Peyer's patch (tissue), 4 donors: Measurements from ENCODE around the gene FBXW9. TPM values are rescaled to one million over a fixed set of nuclear protein-coding genes. Genes with fewer than 3 reads are reported as not detected.
"Not testable (repeated sequence)": the region's sequence is repeated elsewhere in the genome, so short reads cannot be mapped to it uniquely, and the experiment has no call there.

ENCODE experiments used
- DNase-seq, 3 donors: peaks; one replicate each; pipeline ENCODE4 v3.0.0-alpha.2; 2017 to 2019
- H3K27ac ChIP-seq, 4 donors: fragments of 200-600 bp; sonication (generic); one replicate each; pipeline ENCODE4 v1.5.1; 2016 to 2019
- H3K27me3 ChIP-seq, 2 donors: fragments of 200-600 bp; sonication (generic); one replicate each; pipeline ENCODE4 v1.5.1; 2019
- H3K36me3 ChIP-seq, 3 donors: fragments of 200-600 bp; sonication (generic); one replicate each; pipeline ENCODE4 v1.5.1; 2016 to 2019
- H3K4me1 ChIP-seq, 4 donors: fragments of 200-600 bp; sonication (generic); one replicate each; pipeline ENCODE4 v1.5.1; 2016 to 2019
- H3K4me3 ChIP-seq, 4 donors: fragments of 200-600 bp; sonication (generic); 1 replicate in 3 of 4; 2 replicates in 1 of 4; pipeline ENCODE4 v1.5.1; 2016 to 2019; ENCODE audit warnings: mild to moderate bottlenecking in 1 of 4
- H3K9me3 ChIP-seq, 4 donors: fragments of 200-600 bp; sonication (generic); one replicate each; pipeline ENCODE4 v1.5.1; 2016 to 2019; ENCODE audit warnings: mild to moderate bottlenecking in 1 of 4
- POLR2A ChIP-seq, 2 donors: fragments of 450-650 bp; IDR thresholded peaks; one replicate each; pipeline ENCODE4 v1.5.1; 2017; ENCODE audit warnings: antibody characterized with exemption in 2 of 2, mild to moderate bottlenecking in 2 of 2, moderate library complexity in 2 of 2
- total RNA-seq, 4 donors: library from RNA; depleted of rRNA; stranded (reverse); fragments of >200 nt; gene quantifications; one replicate each; pipeline ENCODE4 v1.1.0, GENCODE V29; 2016
- TF ChIP-seq, protein P1 (sequence below), 6 experiments: fragments of 450-650 bp in 4 of 6; fragments of 200-600 bp in 2 of 6; sonication (generic) in 1 of 6; IDR thresholded peaks; one replicate each; pipeline ENCODE4 v1.5.1; 2017 to 2019; ENCODE audit warnings: antibody characterized with exemption in 6 of 6, mild to moderate bottlenecking in 3 of 6, moderate library complexity in 1 of 6

Gene FBXW9
- total RNA-seq, 4 donors from 2014 or later, result 6.3 to 9.9 (median 7.0) TPM; not detected in 1

DNA sequence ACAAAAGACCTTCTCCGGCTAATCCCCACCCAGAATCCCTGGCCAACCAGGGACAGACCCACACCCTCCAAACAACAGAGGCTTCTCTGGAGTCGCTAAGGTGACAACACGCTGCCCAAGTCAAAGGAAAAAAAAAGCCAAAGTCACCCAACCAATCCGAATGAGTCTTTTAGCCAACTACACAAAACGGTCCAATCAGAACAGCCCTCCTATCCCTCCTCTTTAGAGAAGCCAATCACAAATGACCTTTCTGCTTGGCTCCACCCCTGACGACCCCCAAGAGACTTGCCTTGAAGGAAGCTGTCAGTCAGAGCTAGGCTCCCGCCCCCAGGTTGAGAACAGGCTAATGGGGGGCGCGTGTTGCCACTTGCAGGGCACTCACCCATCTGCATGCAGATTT lies 6.6 kb upstream of the FBXW9 start:
- Histone ChIP-seq H3K9me3 (no peaks in the 10 kb centered on the region), H3K4me1 (no peaks in the 10 kb centered on the region), H3K36me3 (peaks cover 0 to 84% (median 0%) of the 10 kb centered on the region in 3 donors), H3K27ac (no peak overlapping the region), H3K27me3 (no peaks in the 10 kb centered on the region), H3K4me3 (no peak overlapping the region)
- TF ChIP-seq, protein P1, sequence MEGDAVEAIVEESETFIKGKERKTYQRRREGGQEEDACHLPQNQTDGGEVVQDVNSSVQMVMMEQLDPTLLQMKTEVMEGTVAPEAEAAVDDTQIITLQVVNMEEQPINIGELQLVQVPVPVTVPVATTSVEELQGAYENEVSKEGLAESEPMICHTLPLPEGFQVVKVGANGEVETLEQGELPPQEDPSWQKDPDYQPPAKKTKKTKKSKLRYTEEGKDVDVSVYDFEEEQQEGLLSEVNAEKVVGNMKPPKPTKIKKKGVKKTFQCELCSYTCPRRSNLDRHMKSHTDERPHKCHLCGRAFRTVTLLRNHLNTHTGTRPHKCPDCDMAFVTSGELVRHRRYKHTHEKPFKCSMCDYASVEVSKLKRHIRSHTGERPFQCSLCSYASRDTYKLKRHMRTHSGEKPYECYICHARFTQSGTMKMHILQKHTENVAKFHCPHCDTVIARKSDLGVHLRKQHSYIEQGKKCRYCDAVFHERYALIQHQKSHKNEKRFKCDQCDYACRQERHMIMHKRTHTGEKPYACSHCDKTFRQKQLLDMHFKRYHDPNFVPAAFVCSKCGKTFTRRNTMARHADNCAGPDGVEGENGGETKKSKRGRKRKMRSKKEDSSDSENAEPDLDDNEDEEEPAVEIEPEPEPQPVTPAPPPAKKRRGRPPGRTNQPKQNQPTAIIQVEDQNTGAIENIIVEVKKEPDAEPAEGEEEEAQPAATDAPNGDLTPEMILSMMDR (IDR thresholded peaks at IDR 0.05), result no peak
- no peak for TF ChIP-seq POLR2A (IDR thresholded peaks at IDR 0.05)
- DNase-seq, result no peak

DNA sequence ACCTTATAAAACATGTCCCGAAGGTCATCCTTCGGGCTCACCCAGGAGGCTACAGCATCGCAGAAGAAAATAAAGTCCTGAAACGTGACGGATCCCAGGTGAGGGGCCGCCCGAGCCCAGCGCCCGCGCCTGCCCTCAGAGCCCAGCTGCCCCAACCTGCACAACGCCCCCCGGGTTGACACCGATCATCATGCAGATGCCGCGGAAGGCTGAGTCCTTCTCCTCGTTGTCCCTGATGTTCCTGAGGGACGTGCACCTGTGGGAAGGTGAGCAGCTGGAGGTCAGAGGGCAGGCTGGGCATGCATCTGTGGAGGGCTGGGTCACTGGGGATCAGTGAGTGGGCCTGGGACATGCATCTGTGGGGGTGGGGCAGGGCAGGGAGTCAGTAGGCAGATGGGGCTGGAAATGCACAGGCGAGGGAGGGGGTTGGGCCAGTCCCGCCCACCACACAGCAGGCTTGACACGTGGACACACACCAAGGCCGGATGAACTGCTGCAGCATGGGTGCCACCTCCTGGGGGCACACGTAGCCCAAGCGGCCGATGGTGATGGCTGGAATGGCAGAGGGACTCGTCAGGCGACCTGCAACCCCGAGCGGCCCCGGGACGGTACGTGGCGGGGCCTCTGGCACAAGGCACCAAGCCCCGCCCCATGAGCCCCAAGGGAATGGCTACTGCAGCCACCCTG lies 5.3 kb upstream of the FBXW9 start:
- H3K4me3 ChIP-seq, result no peak overlapping the region
- peaks cover 0 to 73% (median 0%) of the 10 kb centered on the region in 3 donors for H3K36me3 ChIP-seq
- no peak for DNase-seq
- H3K9me3 ChIP-seq, result no peaks in the 10 kb centered on the region
- H3K27ac ChIP-seq, result no peak overlapping the region
- TF ChIP-seq, protein P1 (IDR thresholded peaks at IDR 0.05), result no peak
- TF ChIP-seq POLR2A (IDR thresholded peaks at IDR 0.05), result no peak
- H3K27me3 ChIP-seq, result no peaks in the 10 kb centered on the region
- H3K4me1 ChIP-seq, result peaks cover 0 to 4% (median 0%) of the 10 kb centered on the region in 4 donors

DNA sequence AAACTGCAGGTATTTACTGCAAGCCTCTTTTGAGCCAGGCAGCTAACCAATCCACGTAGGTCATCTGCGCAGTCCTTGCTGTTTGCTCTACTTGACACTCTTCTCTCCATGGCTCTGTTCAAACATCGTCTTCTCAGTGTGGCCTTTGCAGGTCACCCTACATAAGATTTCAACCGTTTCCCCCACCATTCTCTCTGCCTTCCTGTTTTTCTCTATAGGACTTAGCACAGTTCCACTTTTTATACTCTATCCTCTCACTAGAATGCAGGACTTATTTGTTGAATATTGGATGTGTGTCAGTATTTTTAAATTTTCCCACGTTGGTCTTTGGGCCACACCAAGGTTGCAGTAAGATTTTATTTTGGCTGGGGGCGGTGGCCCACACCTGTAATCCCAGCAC lies 1.7 kb upstream of the FBXW9 start:
- Histone ChIP-seq H3K4me1 (peaks cover 0 to 15% (median 10%) of the 10 kb centered on the region in 4 donors), H3K36me3 (peaks cover 0 to 37% (median 0%) of the 10 kb centered on the region in 3 donors), H3K4me3 (no peak overlapping the region), H3K27me3 (no peaks in the 10 kb centered on the region), H3K27ac (no peak overlapping the region), H3K9me3 (no peaks in the 10 kb centered on the region)
- no peak for DNase-seq
- TF ChIP-seq, protein P1 (IDR thresholded peaks at IDR 0.05), result no peak
- TF ChIP-seq POLR2A (IDR thresholded peaks at IDR 0.05), result no peak

DNA sequence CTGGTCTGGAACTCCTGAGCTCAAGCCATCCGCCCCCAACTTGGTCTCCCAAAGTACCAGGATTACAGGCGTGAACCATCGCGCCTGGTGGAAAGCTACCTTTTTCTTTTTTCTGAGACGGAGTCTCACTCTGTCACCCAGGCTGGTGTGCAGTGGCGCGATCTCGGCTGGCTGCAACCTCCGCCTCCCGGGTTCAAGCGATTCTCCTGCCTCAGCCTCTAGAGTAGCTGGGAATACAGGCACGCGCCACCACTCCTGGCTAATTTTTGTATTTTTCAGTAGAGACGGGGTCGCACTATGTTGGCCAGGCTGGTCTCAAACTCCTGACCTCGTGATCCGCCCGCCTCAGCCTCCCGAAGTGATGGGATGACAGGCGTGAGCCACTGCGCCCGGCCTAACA lies 994 bp upstream of the FBXW9 start:
- H3K27ac ChIP-seq, H3K4me3 ChIP-seq: not testable (repeated sequence)
- H3K36me3 ChIP-seq, result peaks cover 0 to 29% (median 0%) of the 10 kb centered on the region in 3 donors

DNA sequence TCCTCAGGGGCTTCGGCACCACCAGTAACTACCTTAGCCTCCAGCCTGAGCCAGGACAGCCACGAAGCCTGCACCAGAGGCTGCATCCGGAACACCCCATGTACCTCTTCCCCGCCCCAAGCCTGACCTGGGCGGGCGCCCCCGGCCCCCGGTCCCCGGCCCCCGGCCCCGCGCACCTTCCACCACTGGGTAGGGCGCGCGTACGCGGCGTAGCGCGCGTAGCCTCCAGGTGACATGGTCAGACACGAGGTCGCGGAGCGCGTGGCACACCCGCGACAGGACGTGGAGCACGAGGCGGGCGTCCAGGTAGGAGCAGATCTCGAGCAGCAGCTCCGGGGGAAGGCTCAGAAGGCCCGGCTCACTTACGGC lies 450 bp downstream of the FBXW9 start:
- H3K27me3 ChIP-seq, result no peaks in the 10 kb centered on the region

More for the DNA sequence above, 994 bp upstream of the FBXW9 start:
- not testable (repeated sequence) for H3K9me3 ChIP-seq, DNase-seq, H3K27me3 ChIP-seq
- H3K4me1 ChIP-seq, result peaks cover 0 to 15% (median 10%) of the 10 kb centered on the region in 4 donors

DNA sequence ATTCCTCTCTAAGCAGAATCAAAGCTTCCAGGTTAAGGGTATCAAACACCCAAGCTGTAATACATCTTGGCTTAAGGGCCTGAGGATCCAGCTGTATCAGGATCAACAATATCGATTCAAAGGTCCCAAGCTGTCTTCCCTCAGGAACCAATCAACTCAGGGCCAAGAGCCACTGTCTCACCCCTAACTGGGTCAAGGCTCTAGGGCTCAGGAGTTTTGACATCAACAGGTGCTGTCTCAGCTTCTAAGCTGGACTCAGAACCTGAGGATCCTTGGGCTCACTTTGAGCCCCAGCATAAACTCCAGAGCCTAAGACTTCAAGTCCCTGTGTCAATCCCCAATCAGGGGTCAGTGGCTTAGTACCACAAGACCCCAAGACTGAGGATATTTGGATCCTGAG lies 917 bp downstream of the FBXW9 start:
- peaks cover 0 to 15% (median 10%) of the 10 kb centered on the region in 4 donors for H3K4me1 ChIP-seq
- peaks cover 0 to 10% (median 0%) of the 10 kb centered on the region in 3 donors for H3K36me3 ChIP-seq
- no peaks in the 10 kb centered on the region for H3K9me3 ChIP-seq
- H3K27me3 ChIP-seq, result no peaks in the 10 kb centered on the region
- no peak for DNase-seq
- TF ChIP-seq, protein P1 (IDR thresholded peaks at IDR 0.05), result no peak
- no peak for TF ChIP-seq POLR2A (IDR thresholded peaks at IDR 0.05)
- peak overlapping the region; percentile 57 to 97 (median 80) for H3K4me3 ChIP-seq
- no peak overlapping the region for H3K27ac ChIP-seq

More for the DNA sequence above, 450 bp downstream of the FBXW9 start:
- no peak for DNase-seq
- Histone ChIP-seq H3K4me3 (peak overlapping the region; percentile 57 to 97 (median 80)), H3K4me1 (peaks cover 0 to 15% (median 10%) of the 10 kb centered on the region in 4 donors), H3K9me3 (no peaks in the 10 kb centered on the region), H3K36me3 (peaks cover 0 to 15% (median 0%) of the 10 kb centered on the region in 3 donors), H3K27ac (peak overlapping the region in 2 of 4 donors; percentile 82 to 85)
- TF ChIP-seq, protein P1 (IDR thresholded peaks at IDR 0.05), result no peak
- no peak for TF ChIP-seq POLR2A (IDR thresholded peaks at IDR 0.05)
